Measurements from ENCODE around the gene MYL3.

Gene MYL3

GRCh38 chr3:46860017-46860809, 3.0 kb downstream of the MYL3 start:
- H3K4me3 ChIP-seq = no peak overlapping the region
- TF ChIP-seq CTCF (IDR thresholded peaks at IDR 0.05) = no peak
- H3K27ac ChIP-seq = no peak overlapping the region
- DNase-seq (ENCODE audit: low spot score) = peak; percentile 68

GRCh38 chr3:46859001-46859710, 4.1 kb downstream of the MYL3 start:
- no peak for DNase-seq (ENCODE audit: low spot score)
- no peak overlapping the region for H3K27ac ChIP-seq

GRCh38 chr3:46858456-46858855, 4.8 kb downstream of the MYL3 start:
- no peak for TF ChIP-seq CTCF (IDR thresholded peaks at IDR 0.05)
- H3K27ac ChIP-seq = no peak overlapping the region
- no peak overlapping the region for H3K4me3 ChIP-seq
- DNase-seq (ENCODE audit: low spot score) = no peak

More at GRCh38 chr3:46859001-46859710, 4.1 kb downstream of the MYL3 start:
- no peak overlapping the region for H3K4me3 ChIP-seq
- no peak for TF ChIP-seq CTCF (IDR thresholded peaks at IDR 0.05)

GRCh38 chr3:46857485-46858341, 5.5 kb downstream of the MYL3 start:
- no peak for TF ChIP-seq CTCF (IDR thresholded peaks at IDR 0.05)
- DNase-seq (ENCODE audit: low spot score) = no peak
- H3K4me3 ChIP-seq = no peak overlapping the region
- H3K27ac ChIP-seq = no peak overlapping the region

GRCh38 chr3:46856576-46857471, 6.4 kb downstream of the MYL3 start:
- no peak for TF ChIP-seq CTCF (IDR thresholded peaks at IDR 0.05)
- Histone ChIP-seq H3K4me3 (no peak overlapping the region), H3K27ac (no peak overlapping the region)
- peak; percentile 60 for DNase-seq (ENCODE audit: low spot score)

- no peak for TF ChIP-seq CTCF (IDR thresholded peaks at IDR 0.05)
- H3K4me3 ChIP-seq = no peak overlapping the region
- no peak overlapping the region for H3K27ac ChIP-seq
- DNase-seq (ENCODE audit: low spot score) = no peak
Observed at GRCh38 chr3:46854555-46854991, 8.7 kb downstream of the MYL3 start.

All from coronary artery (tissue), 2 donors.